Measurements from ENCODE around the gene AMBRA1.

AMBRA1 gene

DNA sequence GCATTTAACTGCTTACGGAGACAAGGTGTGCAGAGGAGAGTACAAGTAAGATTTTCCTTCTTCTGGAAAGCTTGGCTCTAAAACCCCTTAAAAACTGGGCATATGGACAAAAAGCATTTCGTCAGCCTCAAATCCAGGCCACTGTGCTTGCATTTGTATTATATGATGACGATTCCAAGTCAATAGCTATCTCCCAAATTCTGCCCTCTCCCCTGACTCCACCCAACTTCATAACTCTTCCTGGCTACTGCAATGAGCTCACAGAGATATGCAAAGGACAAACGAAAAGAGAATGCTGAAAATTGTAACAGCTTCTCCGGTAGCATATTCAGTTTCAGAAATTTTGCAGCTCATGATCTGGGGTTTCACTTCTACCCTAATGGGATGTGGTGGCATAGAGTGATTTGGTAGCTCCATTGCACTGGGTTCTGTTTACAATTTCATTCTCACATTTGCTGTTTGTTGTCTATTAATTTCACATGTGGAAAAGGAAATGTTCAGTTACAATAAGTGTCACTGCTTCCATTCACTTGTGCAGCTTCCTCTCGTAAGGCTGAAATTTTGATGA is 156.6 kb downstream of the AMBRA1 start:
- H3K4me3 ChIP-seq (replicated peaks in 1 of 2; ENCODE audit: low read depth in 2 of 2, low read length in 2 of 2) = no peak overlapping the region
- DNase-seq (ENCODE audit: low read depth in 2 of 2) = peak in 1 of 2 donors; percentile 14
- TF ChIP-seq, protein P1, sequence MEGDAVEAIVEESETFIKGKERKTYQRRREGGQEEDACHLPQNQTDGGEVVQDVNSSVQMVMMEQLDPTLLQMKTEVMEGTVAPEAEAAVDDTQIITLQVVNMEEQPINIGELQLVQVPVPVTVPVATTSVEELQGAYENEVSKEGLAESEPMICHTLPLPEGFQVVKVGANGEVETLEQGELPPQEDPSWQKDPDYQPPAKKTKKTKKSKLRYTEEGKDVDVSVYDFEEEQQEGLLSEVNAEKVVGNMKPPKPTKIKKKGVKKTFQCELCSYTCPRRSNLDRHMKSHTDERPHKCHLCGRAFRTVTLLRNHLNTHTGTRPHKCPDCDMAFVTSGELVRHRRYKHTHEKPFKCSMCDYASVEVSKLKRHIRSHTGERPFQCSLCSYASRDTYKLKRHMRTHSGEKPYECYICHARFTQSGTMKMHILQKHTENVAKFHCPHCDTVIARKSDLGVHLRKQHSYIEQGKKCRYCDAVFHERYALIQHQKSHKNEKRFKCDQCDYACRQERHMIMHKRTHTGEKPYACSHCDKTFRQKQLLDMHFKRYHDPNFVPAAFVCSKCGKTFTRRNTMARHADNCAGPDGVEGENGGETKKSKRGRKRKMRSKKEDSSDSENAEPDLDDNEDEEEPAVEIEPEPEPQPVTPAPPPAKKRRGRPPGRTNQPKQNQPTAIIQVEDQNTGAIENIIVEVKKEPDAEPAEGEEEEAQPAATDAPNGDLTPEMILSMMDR (IDR thresholded peaks at IDR 0.05; ENCODE audit: low read depth, low read length) = no peak

DNA sequence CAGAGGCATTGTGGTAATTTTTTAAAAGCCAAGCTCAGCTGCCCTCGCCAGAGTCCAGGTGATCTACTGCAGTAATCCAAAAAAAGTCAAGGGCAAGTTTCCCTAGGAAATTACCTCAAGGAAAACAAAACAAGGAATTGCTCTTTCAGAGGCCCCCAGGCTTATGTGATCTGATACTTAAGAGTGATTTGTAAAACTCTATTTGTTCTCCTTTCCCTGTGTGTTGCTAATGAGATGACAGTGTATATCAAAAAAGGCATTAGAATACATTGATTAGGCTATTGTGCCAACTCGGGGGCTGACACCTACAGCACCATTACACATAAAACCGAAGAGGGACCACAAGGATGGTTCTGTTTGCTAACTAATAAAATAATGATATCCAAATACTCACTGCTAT is 157.7 kb downstream of the AMBRA1 start:
- H3K4me3 ChIP-seq (replicated peaks in 1 of 2; ENCODE audit: low read depth in 2 of 2, low read length in 2 of 2) = no peak overlapping the region
- TF ChIP-seq, protein P1 (IDR thresholded peaks at IDR 0.05; ENCODE audit: low read depth, low read length) = no peak
- no peak for DNase-seq (ENCODE audit: low read depth in 2 of 2)

DNA sequence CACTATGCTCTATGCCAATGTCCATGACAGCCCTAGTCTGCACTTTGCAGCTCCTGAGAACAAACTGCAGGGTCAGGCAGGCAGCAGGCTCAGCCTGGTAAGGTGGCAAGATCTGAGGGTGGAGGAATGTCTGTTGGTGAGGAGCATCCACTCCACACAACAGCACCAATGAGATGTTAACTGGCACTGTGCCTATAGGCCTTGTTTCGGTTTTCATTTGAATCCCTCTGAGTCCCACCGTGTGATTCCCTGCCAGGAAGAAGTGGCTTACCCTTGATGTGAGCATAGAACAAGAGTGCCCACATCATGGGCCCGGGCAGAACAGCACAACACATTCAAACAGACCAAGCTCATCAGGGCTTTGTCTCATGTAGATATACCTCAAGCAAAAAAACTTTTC is 158.1 kb downstream of the AMBRA1 start:
- no peak for DNase-seq (ENCODE audit: low read depth in 2 of 2)
- TF ChIP-seq, protein P1 (IDR thresholded peaks at IDR 0.05; ENCODE audit: low read depth, low read length) = no peak
- H3K4me3 ChIP-seq (replicated peaks in 1 of 2; ENCODE audit: low read depth in 2 of 2, low read length in 2 of 2) = no peak overlapping the region

DNA sequence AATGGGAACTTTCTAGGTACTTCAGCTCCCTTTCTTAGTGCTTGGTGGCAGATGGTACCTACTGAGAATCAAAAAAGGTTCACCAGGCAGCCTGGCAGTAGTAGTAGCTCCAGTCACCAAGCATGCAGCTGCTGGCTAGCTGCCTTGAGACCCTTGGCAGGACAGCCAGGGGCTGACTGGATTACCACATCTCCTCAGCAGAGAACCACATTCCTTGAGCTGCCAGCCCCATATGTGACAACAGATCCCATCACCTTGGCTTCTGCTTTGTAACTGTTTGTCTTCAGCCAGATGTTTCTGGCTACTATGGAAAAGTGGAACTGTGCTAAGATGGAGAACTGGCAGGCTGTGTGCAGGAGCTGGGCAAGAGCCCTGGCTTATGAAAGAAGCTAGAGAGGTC is 162.6 kb downstream of the AMBRA1 start:
- TF ChIP-seq, protein P1 (IDR thresholded peaks at IDR 0.05; ENCODE audit: low read depth, low read length) = no peak
- DNase-seq (ENCODE audit: low read depth in 2 of 2) = no peak
- no peak overlapping the region for H3K4me3 ChIP-seq (replicated peaks in 1 of 2; ENCODE audit: low read depth in 2 of 2, low read length in 2 of 2)

DNA sequence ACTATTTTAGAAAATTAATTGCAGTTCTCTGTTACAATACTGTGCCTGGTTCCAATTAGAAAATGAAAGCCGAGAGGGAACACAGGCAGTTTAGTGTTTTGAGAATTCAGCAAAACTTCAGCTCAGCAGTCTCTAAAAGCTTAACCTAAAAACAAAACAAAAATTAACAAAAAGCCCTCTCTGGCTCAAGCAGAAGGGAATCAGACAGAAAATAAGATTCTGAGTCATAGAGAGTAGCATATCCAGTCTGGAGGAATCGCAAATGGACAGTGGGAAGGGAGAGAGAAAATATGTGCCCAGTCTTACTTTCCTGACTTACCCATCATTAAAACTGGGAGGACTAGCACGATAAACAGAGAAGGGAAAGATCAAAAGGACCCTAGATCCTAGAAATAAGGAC is 164.1 kb downstream of the AMBRA1 start:
- TF ChIP-seq, protein P1 (IDR thresholded peaks at IDR 0.05; ENCODE audit: low read depth, low read length) = no peak
- H3K4me3 ChIP-seq (replicated peaks in 1 of 2; ENCODE audit: low read depth in 2 of 2, low read length in 2 of 2) = no peak overlapping the region
- no peak for DNase-seq (ENCODE audit: low read depth in 2 of 2)

DNA sequence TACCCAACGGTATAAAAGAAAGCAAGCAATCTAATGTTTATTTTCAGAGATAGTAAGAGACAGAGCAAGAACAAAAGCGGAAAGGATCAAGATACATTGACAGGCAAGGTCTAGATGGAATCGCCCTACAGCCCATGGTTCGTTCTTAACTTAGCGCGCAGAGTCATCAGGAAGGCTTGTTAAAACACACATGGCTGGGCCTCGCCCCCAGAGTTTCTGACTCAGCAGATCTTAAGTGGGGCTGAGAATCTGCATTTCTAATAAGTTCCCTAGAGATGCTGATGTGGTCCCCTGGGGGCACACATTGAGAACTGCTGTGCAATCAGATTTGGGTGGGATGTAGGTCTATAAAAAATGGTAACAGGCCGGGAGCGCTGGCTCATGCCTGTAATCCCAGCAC is 166.5 kb downstream of the AMBRA1 start:
- no peak for DNase-seq (ENCODE audit: low read depth in 2 of 2)
- H3K4me3 ChIP-seq (replicated peaks in 1 of 2; ENCODE audit: low read depth in 2 of 2, low read length in 2 of 2) = no peak overlapping the region
- TF ChIP-seq, protein P1 (IDR thresholded peaks at IDR 0.05; ENCODE audit: low read depth, low read length) = no peak
